ENCODE measurements around the gene PFKFB4. TPM values are rescaled to one million over a fixed set of nuclear protein-coding genes. Genes with fewer than 3 reads are reported as not detected.
"Not testable (repeated sequence)": the region's sequence is repeated elsewhere in the genome, so short reads cannot be mapped to it uniquely, and the experiment has no call there.

Gene PFKFB4
- total and polyA plus RNA-seq, 4 experiments from 2014 or later: 2.5 to 2.7 (median 2.6) TPM

GRCh38 chr3:48478626-48479555 is 77.7 kb downstream of the PFKFB4 start:
- intact Hi-C loops (cut with micrococcal nuclease): loop anchor here (1.0 kb wide), 3 partner anchors 13 to 33 kb away; partner anchors contain the start of gene ATRIP
- Mint-ChIP-seq H3K27me3 (no peaks in the 10 kb centered on the region), H3K4me3 (peak overlapping the region; percentile 89 to 97 (median 90)), H3K27ac (peak overlapping the region; percentile 89 to 99 (median 98)), H3K9me3 (no peaks in the 10 kb centered on the region), H3K4me1 (peaks cover 31 to 59% (median 40%) of the 10 kb centered on the region in 4 donors), H3K36me3 (peaks cover 3 to 11% of the 10 kb centered on the region in 2 donors)
- Histone ChIP-seq H3K27me3 (ENCODE audit: insufficient read depth, low read length) (no peaks in the 10 kb centered on the region), H3K27ac (ENCODE audit: low read depth, low read length) (peak overlapping the region; percentile 59), H3K4me1 (ENCODE audit: insufficient read depth, low read length) (peaks cover 58% of the 10 kb centered on the region), H3K4me3 (ENCODE audit: low read length in 2 of 2) (peak overlapping the region; percentile 71 to 80), H3K36me3 (ENCODE audit: insufficient read depth, low read length) (no peaks in the 10 kb centered on the region), H3K9me3 (ENCODE audit: control insufficient read depth in 1 of 2, low read length in 2 of 2) (no peaks in the 10 kb centered on the region)
- POLR2A ChIA-PET (ENCODE audit: partially characterized antibody): interaction anchor here (0.9 to 4.8 kb wide), 15 partner anchors 8 to 78 kb away, joined by 3 to 60 read pairs (median 6); partner anchors contain the start of genes ATRIP, CCDC51, SHISA5 and TMA7
- CTCF ChIA-PET (ENCODE audit: partially characterized antibody): interaction anchor here (0.8 to 11.2 kb wide), 5 partner anchors 12 to 43 kb away, joined by 3 to 83 read pairs (median 5); partner anchors contain the start of gene CCDC51
- DNase-seq: peak; percentile 81 to 89 (median 85)

- no peak for DNase-seq
- POLR2A ChIA-PET (ENCODE audit: partially characterized antibody): interaction anchor here (1.6 to 4.8 kb wide), 7 partner anchors 10 to 79 kb away, joined by 5 to 60 read pairs (median 10); partner anchors contain the start of genes ATRIP and SHISA5
Measured at GRCh38 chr3:48477959-48478520, 78.6 kb downstream of the PFKFB4 start.

DNA sequence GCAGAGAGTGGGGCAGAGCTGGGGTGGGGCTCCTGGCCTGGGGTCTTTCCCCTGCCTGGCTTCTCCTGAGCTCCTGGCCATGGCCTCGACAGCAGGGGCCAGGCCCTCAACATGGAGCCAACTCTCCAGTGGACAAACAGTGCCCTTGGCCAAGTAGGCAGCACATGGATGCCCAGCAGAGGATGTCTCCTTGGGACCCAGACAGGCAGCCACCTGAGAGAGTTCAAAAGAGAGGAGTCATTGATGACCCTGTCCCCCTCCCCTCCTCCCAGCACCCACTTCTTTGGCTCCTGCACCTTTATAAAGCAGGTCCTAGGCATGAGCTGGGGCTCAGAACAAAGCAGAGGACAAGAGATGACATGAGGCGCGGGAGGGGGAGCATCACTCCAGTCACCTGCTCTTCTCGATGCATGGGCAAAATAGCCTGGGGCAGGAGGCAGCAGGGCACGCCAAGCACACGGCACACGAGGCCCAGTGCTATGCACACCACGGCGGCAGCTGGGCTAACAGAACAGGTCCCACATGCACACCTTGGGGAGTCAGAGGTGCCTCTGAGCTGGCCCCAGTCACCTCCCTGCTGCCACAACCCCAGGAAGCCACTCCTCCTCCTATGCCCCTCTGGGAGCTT is 80.1 kb downstream of the PFKFB4 start:
- Mint-ChIP-seq H3K4me3 (peak overlapping the region in 3 of 8 donors; percentile 12 to 97 (median 52)), H3K36me3 (peaks cover 3 to 15% of the 10 kb centered on the region in 2 donors), H3K4me1 (peaks cover 38 to 72% (median 52%) of the 10 kb centered on the region in 4 donors)

More at GRCh38 chr3:48477959-48478520, 78.6 kb downstream of the PFKFB4 start:
- Histone ChIP-seq H3K9me3 (ENCODE audit: control insufficient read depth in 1 of 2, low read length in 2 of 2) (no peaks in the 10 kb centered on the region), H3K36me3 (ENCODE audit: insufficient read depth, low read length) (no peaks in the 10 kb centered on the region), H3K4me1 (ENCODE audit: insufficient read depth, low read length) (peaks cover 66% of the 10 kb centered on the region), H3K27me3 (ENCODE audit: insufficient read depth, low read length) (no peaks in the 10 kb centered on the region), H3K4me3 (ENCODE audit: low read length in 2 of 2) (peak overlapping the region; percentile 71 to 80), H3K27ac (ENCODE audit: low read depth, low read length) (peak overlapping the region; percentile 59)
- Mint-ChIP-seq H3K4me1 (peaks cover 36 to 67% (median 46%) of the 10 kb centered on the region in 4 donors), H3K4me3 (peak overlapping the region; percentile 89 to 97 (median 90)), H3K36me3 (peaks cover 3 to 11% of the 10 kb centered on the region in 2 donors), H3K27me3 (no peaks in the 10 kb centered on the region), H3K27ac (peak overlapping the region; percentile 89 to 99 (median 98)), H3K9me3 (no peaks in the 10 kb centered on the region)
- intact Hi-C loops (cut with micrococcal nuclease): no loop called here
- CTCF ChIA-PET (ENCODE audit: partially characterized antibody): interaction anchor here (2.0 to 11.2 kb wide), 3 partner anchors 12 to 42 kb away, joined by 5 to 83 read pairs (median 19); a partner anchor contains a TSS

GRCh38 chr3:48475188-48475587 is 81.4 kb downstream of the PFKFB4 start:
- DNase-seq: no peak
- Histone ChIP-seq H3K4me3 (ENCODE audit: low read length in 2 of 2) (no peak overlapping the region), H3K4me1 (ENCODE audit: insufficient read depth, low read length) (peaks cover 84% of the 10 kb centered on the region), H3K27ac (ENCODE audit: low read depth, low read length) (no peak overlapping the region), H3K36me3 (ENCODE audit: insufficient read depth, low read length) (no peaks in the 10 kb centered on the region), H3K9me3 (ENCODE audit: control insufficient read depth in 1 of 2, low read length in 2 of 2) (no peaks in the 10 kb centered on the region), H3K27me3 (ENCODE audit: insufficient read depth, low read length) (no peaks in the 10 kb centered on the region)
- CTCF ChIA-PET (ENCODE audit: partially characterized antibody): interaction anchor here (11.2 kb wide), 1 partner anchor 39 kb away, joined by 83 read pairs; no protein-coding TSS in a partner anchor
- intact Hi-C loops (cut with micrococcal nuclease): no loop called here
- H3K27me3 Mint-ChIP-seq: no peaks in the 10 kb centered on the region
- peak overlapping the region in 1 of 8 donors; percentile 74 for H3K4me3 Mint-ChIP-seq
- no peaks in the 10 kb centered on the region for H3K9me3 Mint-ChIP-seq
- H3K27ac Mint-ChIP-seq: peak overlapping the region in 6 of 7 donors; percentile 63 to 90 (median 82)
- POLR2A ChIA-PET (ENCODE audit: partially characterized antibody): interaction anchor here (4.0 to 4.7 kb wide), 2 partner anchors 29 to 30 kb away, joined by 47 to 56 read pairs; partner anchors contain the start of genes ATRIP and SHISA5
- H3K36me3 Mint-ChIP-seq: peaks cover 3 to 15% of the 10 kb centered on the region in 2 donors
- peaks cover 37 to 74% (median 52%) of the 10 kb centered on the region in 4 donors for H3K4me1 Mint-ChIP-seq

More for the DNA sequence above, 80.1 kb downstream of the PFKFB4 start:
- Histone ChIP-seq H3K4me3 (ENCODE audit: low read length in 2 of 2) (no peak overlapping the region), H3K27me3 (ENCODE audit: insufficient read depth, low read length) (no peaks in the 10 kb centered on the region), H3K9me3 (ENCODE audit: control insufficient read depth in 1 of 2, low read length in 2 of 2) (no peaks in the 10 kb centered on the region), H3K27ac (ENCODE audit: low read depth, low read length) (no peak overlapping the region), H3K4me1 (ENCODE audit: insufficient read depth, low read length) (peaks cover 76% of the 10 kb centered on the region), H3K36me3 (ENCODE audit: insufficient read depth, low read length) (no peaks in the 10 kb centered on the region)
- intact Hi-C loops (cut with micrococcal nuclease): no loop called here
- no peaks in the 10 kb centered on the region for H3K9me3 Mint-ChIP-seq
- peak overlapping the region in 6 of 7 donors; percentile 56 to 99 (median 94) for H3K27ac Mint-ChIP-seq
- POLR2A ChIA-PET (ENCODE audit: partially characterized antibody): interaction anchor here (0.6 to 4.8 kb wide), 5 partner anchors 8 to 37 kb away, joined by 3 to 60 read pairs (median 3); partner anchors contain the start of genes ATRIP and CCDC51
- CTCF ChIA-PET (ENCODE audit: partially characterized antibody): interaction anchor here (0.8 to 11.2 kb wide), 6 partner anchors 11 to 81 kb away, joined by 3 to 83 read pairs (median 5); partner anchors contain the start of genes CCDC51 and TMA7
- DNase-seq: no peak
- no peaks in the 10 kb centered on the region for H3K27me3 Mint-ChIP-seq

DNA sequence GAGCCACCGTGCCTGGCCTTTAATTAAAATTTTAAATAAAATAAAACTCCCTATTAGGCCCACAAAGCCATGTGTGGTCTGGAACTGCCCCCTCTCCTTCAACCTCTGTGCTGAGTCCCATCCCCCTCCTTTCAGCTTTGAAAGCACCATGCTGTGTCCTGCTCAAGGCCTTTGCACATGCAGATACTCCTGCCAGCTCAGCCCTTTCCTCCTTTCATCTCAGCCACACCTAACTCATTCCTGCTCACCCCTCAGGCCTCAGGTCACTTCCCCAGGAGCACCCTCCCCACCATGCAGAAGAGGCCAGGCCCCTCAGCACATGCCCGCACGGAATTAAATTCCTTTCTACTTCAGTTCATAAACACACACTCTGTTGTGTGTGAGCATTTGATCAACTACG is 82.0 kb downstream of the PFKFB4 start:
- Mint-ChIP-seq H3K4me1 (peaks cover 40 to 75% (median 54%) of the 10 kb centered on the region in 4 donors), H3K27me3 (no peaks in the 10 kb centered on the region), H3K27ac (peak overlapping the region; percentile 59 to 90 (median 80)), H3K9me3 (no peaks in the 10 kb centered on the region), H3K4me3 (peak overlapping the region in 4 of 8 donors; percentile 7 to 74 (median 42)), H3K36me3 (peaks cover 3 to 20% of the 10 kb centered on the region in 2 donors)
- H3K27ac ChIP-seq (ENCODE audit: low read depth, low read length): no peak overlapping the region
- ChIA-PET CTCF (ENCODE audit: partially characterized antibody) (interaction anchor here (3.7 to 11.2 kb wide), 2 partner anchors 33 to 39 kb away, joined by 32 to 83 read pairs; no protein-coding TSS in a partner anchor), POLR2A (ENCODE audit: partially characterized antibody) (interaction anchor here (3.1 to 4.7 kb wide), 3 partner anchors 10 to 30 kb away, joined by 19 to 56 read pairs (median 47); partner anchors contain the start of genes ATRIP and SHISA5)
- no peak overlapping the region for H3K4me3 ChIP-seq (ENCODE audit: low read length in 2 of 2)
- no peak for DNase-seq
- H3K9me3 ChIP-seq (ENCODE audit: control insufficient read depth in 1 of 2, low read length in 2 of 2): no peaks in the 10 kb centered on the region
- H3K4me1 ChIP-seq (ENCODE audit: insufficient read depth, low read length): peaks cover 84% of the 10 kb centered on the region
- peaks cover under 1% of the 10 kb centered on the region for H3K36me3 ChIP-seq (ENCODE audit: insufficient read depth, low read length)
- intact Hi-C loops (cut with micrococcal nuclease): no loop called here
- H3K27me3 ChIP-seq (ENCODE audit: insufficient read depth, low read length): no peaks in the 10 kb centered on the region

DNA sequence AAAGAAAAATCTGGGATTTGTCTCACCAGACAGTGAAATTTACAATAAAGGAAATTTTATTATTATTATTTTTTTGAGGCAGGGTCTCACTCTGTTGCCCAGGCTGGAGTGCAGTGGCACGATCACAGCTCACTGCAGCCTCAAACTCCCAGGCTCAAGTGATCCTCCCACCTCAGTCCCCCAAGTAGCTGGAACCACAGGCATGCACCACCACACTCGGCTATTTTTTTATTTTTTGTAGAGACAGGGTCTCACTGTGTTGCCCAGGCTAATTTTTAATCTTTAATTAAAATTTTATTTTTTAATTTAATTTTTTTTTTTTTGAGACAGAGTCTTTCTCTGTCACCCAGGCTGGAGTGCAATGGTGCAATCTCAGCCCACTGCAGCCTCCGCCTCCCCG is 82.6 kb downstream of the PFKFB4 start:
- Histone ChIP-seq H3K4me1 (ENCODE audit: insufficient read depth, low read length) (peaks cover 86% of the 10 kb centered on the region), H3K27ac (ENCODE audit: low read depth, low read length) (peak overlapping the region; percentile 97)
- H3K9me3 ChIP-seq (ENCODE audit: control insufficient read depth in 1 of 2, low read length in 2 of 2); H3K27me3 Mint-ChIP-seq; DNase-seq; H3K4me3 Mint-ChIP-seq; H3K4me3 ChIP-seq (ENCODE audit: low read length in 2 of 2); intact Hi-C loops (cut with micrococcal nuclease); H3K27me3 ChIP-seq (ENCODE audit: insufficient read depth, low read length); H3K9me3 Mint-ChIP-seq; H3K36me3 ChIP-seq (ENCODE audit: insufficient read depth, low read length): not testable (repeated sequence)
- Mint-ChIP-seq H3K4me1 (peaks cover 38 to 75% (median 55%) of the 10 kb centered on the region in 4 donors), H3K27ac (peak overlapping the region in 4 of 7 donors; percentile 92 to 100 (median 100)), H3K36me3 (peaks cover 5 to 26% of the 10 kb centered on the region in 2 donors)
- ChIA-PET CTCF (ENCODE audit: partially characterized antibody) (interaction anchor here (0.7 to 11.2 kb wide), 8 partner anchors 28 to 191 kb away, joined by 4 to 83 read pairs (median 12); partner anchors contain the start of genes CCDC51 and TMA7), POLR2A (ENCODE audit: partially characterized antibody) (interaction anchor here (1.1 to 4.7 kb wide), 9 partner anchors 10 to 173 kb away, joined by 3 to 56 read pairs (median 19); partner anchors contain the start of genes ATRIP, CCDC51, NME6 and PFKFB4)
